Smooth muscle cell (in vitro differentiated cells): Measurements from ENCODE around the gene PRSS23. TPM values are rescaled to one million over a fixed set of nuclear protein-coding genes. Genes with fewer than 3 reads are reported as not detected.

Experiments
- DNase-seq: peaks from one replicate; lab custom pipeline; 2025; ENCODE audit not compliant: unreplicated experiment; lab: John Stamatoyannopoulos, UW
- H2AFZ ChIP-seq: fragments of 200-600 bp; sonication (generic); 2 replicates; pipeline ENCODE4 v1.6.0; 2016; ENCODE audit warnings: antibody characterized with exemption, low read depth, mild to moderate bottlenecking
- H3F3A ChIP-seq: fragments of 200-600 bp; sonication (generic); 2 replicates; pipeline ENCODE4 v1.6.0; 2017; ENCODE audit warnings: antibody characterized with exemption, low read depth
- H3K27ac ChIP-seq: fragments of 200-600 bp; sonication (generic); 2 replicates; pipeline ENCODE4 v1.5.1; 2016; ENCODE audit warnings: low read depth, mild to moderate bottlenecking
- H3K27me3 ChIP-seq: fragments of 200-600 bp; sonication (generic); 2 replicates; pipeline ENCODE4 v1.6.1; 2016; ENCODE audit warnings: low read depth, mild to moderate bottlenecking
- H3K36me3 ChIP-seq: fragments of 200-600 bp; sonication (generic); 2 replicates; pipeline ENCODE4 v1.5.1; 2016; ENCODE audit warnings: low read depth
- H3K4me1 ChIP-seq: fragments of 200-600 bp; sonication (generic); 2 replicates; pipeline ENCODE4 v1.5.1; 2016; ENCODE audit warnings: low read depth
- H3K4me2 ChIP-seq: fragments of 200-600 bp; sonication (generic); 2 replicates; pipeline ENCODE4 v1.6.0; 2016; ENCODE audit warnings: mild to moderate bottlenecking
- H3K4me3 ChIP-seq: fragments of 200-600 bp; sonication (generic); 2 replicates; pipeline ENCODE4 v1.5.1; 2016; ENCODE audit warnings: mild to moderate bottlenecking
- H3K79me2 ChIP-seq: fragments of 200-600 bp; sonication (generic); 2 replicates; pipeline ENCODE4 v1.6.0; 2016; ENCODE audit warnings: low read depth, mild to moderate bottlenecking
- H3K9ac ChIP-seq: fragments of 200-600 bp; sonication (generic); 2 replicates; pipeline ENCODE4 v1.6.0; 2016; ENCODE audit warnings: low read depth
- H3K9me3 ChIP-seq: fragments of 200-600 bp; sonication (generic); replicated peaks from 2 replicates; pipeline ENCODE4 v1.5.1; 2016; ENCODE audit warnings: low read depth
- H4K20me1 ChIP-seq: fragments of 200-600 bp; sonication (generic); 2 replicates; pipeline ENCODE4 v1.6.0; 2016; ENCODE audit warnings: low read depth
- CTCF ChIP-seq: fragments of 200-600 bp; sonication (generic); IDR thresholded peaks from 2 replicates; pipeline ENCODE4 v1.5.1; 2017; ENCODE audit warnings: borderline replicate concordance, mild to moderate bottlenecking, antibody characterized with exemption; ENCODE audit not compliant: insufficient read depth, poor library complexity, severe bottlenecking
- WGBS: methylation state at CpG from one replicate; pipeline ENCODE4 v1.1.7; 2016; ENCODE audit warnings: low lambda C conversion rate; 5-methylcytosine and 5-hydroxymethylcytosine counted together
- polyA plus RNA-seq: library from polyadenylated mRNA; unstranded; fragments of >200 nt; fragmentation: Nextera tagmentation; extraction: Ambion mirVana; gene quantifications from 2 replicates; pipeline ENCODE4 v1.2.1, GENCODE V29; 2016
- total RNA-seq: library from RNA; depleted of rRNA; stranded (reverse); fragments of >200 nt; gene quantifications from 2 replicates; pipeline ENCODE4 v1.2.3, GENCODE V29; 2014

The PRSS23 gene
- total and polyA plus RNA-seq, 2 experiments from 2014 or later = 132 to 156 TPM

- Histone ChIP-seq H3K27ac (no peak overlapping the region), H3K4me3 (no peak overlapping the region), H3K79me2 (no peaks in the 10 kb centered on the region), H4K20me1 (no peaks in the 10 kb centered on the region), H3F3A (no peaks in the 10 kb centered on the region), H3K36me3 (no peaks in the 10 kb centered on the region), H3K9me3 (no peaks in the 10 kb centered on the region), H2AFZ (no peak overlapping the region), H3K27me3 (no peaks in the 10 kb centered on the region), H3K9ac (no peak overlapping the region), H3K4me2 (no peak overlapping the region), H3K4me1 (peaks cover 6% of the 10 kb centered on the region)
- no peak for DNase-seq
- TF ChIP-seq CTCF = no peak
- 61% methylated on average over 2 of the region's 2 CpGs for WGBS
Measured at GRCh38 chr11:86787018-86787536, 13.3 kb upstream of the PRSS23 start.

DNA sequence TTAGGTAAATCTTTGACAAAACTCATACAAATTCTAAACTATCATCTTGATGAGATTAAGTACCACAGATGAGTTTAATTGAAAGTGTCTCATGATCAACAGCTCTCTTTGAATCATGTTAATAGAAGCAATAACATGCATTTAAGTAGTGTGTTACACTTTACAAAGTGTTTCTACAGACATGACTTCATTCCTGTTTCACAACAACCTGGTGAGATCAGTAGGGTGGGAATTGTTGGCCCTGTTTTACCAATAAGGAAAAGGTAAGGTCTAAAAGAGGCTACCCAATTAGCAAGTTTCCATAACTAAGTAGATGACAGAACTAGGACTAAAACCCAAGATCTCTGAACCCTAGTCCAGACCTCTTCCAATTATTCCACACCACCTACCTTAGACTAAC, 12.7 kb upstream of the PRSS23 start:
- Histone ChIP-seq H3K27ac (no peak overlapping the region), H3K9ac (no peak overlapping the region), H2AFZ (no peak overlapping the region), H3K9me3 (no peaks in the 10 kb centered on the region), H3F3A (no peaks in the 10 kb centered on the region), H3K4me1 (peaks cover 6% of the 10 kb centered on the region), H3K27me3 (no peaks in the 10 kb centered on the region), H3K4me2 (no peak overlapping the region), H3K4me3 (no peak overlapping the region), H4K20me1 (no peaks in the 10 kb centered on the region), H3K36me3 (no peaks in the 10 kb centered on the region), H3K79me2 (no peaks in the 10 kb centered on the region)
- TF ChIP-seq CTCF = no peak
- no peak for DNase-seq

GRCh38 chr11:86790195-86790725, 10.1 kb upstream of the PRSS23 start:
- no peaks in the 10 kb centered on the region for H3K36me3 ChIP-seq
- H3K4me2 ChIP-seq = no peak overlapping the region
- no peaks in the 10 kb centered on the region for H3K9me3 ChIP-seq
- no peaks in the 10 kb centered on the region for H3K79me2 ChIP-seq
- no peak overlapping the region for H3K4me3 ChIP-seq
- H3F3A ChIP-seq = no peaks in the 10 kb centered on the region
- H3K27me3 ChIP-seq = no peaks in the 10 kb centered on the region
- no peaks in the 10 kb centered on the region for H3K4me1 ChIP-seq
- no peak overlapping the region for H2AFZ ChIP-seq
- no peak overlapping the region for H3K27ac ChIP-seq
- DNase-seq = no peak
- no peaks in the 10 kb centered on the region for H4K20me1 ChIP-seq
- no peak for TF ChIP-seq CTCF
- no peak overlapping the region for H3K9ac ChIP-seq
